GM12878 (cell line): ENCODE results near the gene GABRR3. TPM values are rescaled to one million over a fixed set of nuclear protein-coding genes. Genes with fewer than 3 reads are reported as not detected.
A peak's percentile ranks its signal among the peaks of the same experiment; 100 is the strongest.

Experiments
- ATAC-seq: fragments of 200-7000 bp; cut with Tn5 transposase; 3 replicates; pipeline ENCODE4 v1.9.1; 2020; ENCODE audit warnings: mild to moderate bottlenecking, moderate library complexity
- BruUV-seq: library from RNA; stranded (reverse); fragments of 400-500 nt; replicated peaks from 2 replicates; lab custom pipeline; 2021; lab: Mats Ljungman, UMichigan
- CTCF ChIA-PET: fragments of 300-600 bp; sonication (Branson Sonifier 250); formaldehyde crosslinking; extraction: SDS; loops from one replicate; lab custom pipeline; 2021; ENCODE audit warnings: inconsistent platforms; lab: Yijun Ruan, JAX
- POLR2A ChIA-PET: fragments of 350-600 bp; formaldehyde crosslinking; extraction: SDS; loops from one replicate; lab custom pipeline; 2021; ENCODE audit warnings: inconsistent platforms; lab: Charles Lee
- RAD21 ChIA-PET: fragments of 300-600 bp; sonication (Branson Sonifier 250); formaldehyde crosslinking; loops from one replicate; lab custom pipeline; 2023; ENCODE audit warnings: antibody characterized with exemption; ENCODE audit not compliant: unreplicated experiment; lab: Charles Lee
- SMC1A ChIA-PET: fragments of 300-600 bp; sonication (Branson Sonifier 250); formaldehyde crosslinking; loops from one replicate; lab custom pipeline; 2023; ENCODE audit not compliant: unreplicated experiment, uncharacterized antibody; lab: Charles Lee
- DNase-seq: peaks from one replicate; pipeline ENCODE4 v3.0.0-alpha.2; 2011; ENCODE audit warnings: low read depth, low spot score
- FAIRE-seq: peaks from 3 replicates; lab custom pipeline; 2011; peaks lifted over from hg19 to GRCh38; lab: Jason Lieb, UNC
- H2AFZ ChIP-seq: 2 replicates; pipeline ENCODE4 v1.6.0; 2011; ENCODE audit warnings: low read depth, low read length, control low read depth; ENCODE audit not compliant: control insufficient read depth
- H3K27ac ChIP-seq: 2 replicates; pipeline ENCODE4 v1.5.1; 2011; ENCODE audit warnings: control low read depth; ENCODE audit not compliant: control insufficient read depth, insufficient read depth
- H3K27me3 ChIP-seq, 2 experiments: replicated peaks in 1 of 2; 2 replicates each; pipeline versions ENCODE4 v1.6.0 to v1.6.1; 2011; ENCODE audit warnings: low read length in 1 of 2; ENCODE audit not compliant: control insufficient read depth in 2 of 2, insufficient read depth in 2 of 2
- H3K36me3 ChIP-seq, 2 experiments: 2 replicates each; pipeline ENCODE4 v1.5.1; 2011; ENCODE audit warnings: low read length in 1 of 2; ENCODE audit not compliant: control insufficient read depth in 2 of 2, insufficient read depth in 2 of 2
- H3K4me1 ChIP-seq: 2 replicates; pipeline ENCODE4 v1.6.1; 2011; ENCODE audit warnings: mild to moderate bottlenecking, low read length, moderate library complexity, mixed read lengths; ENCODE audit not compliant: control insufficient read depth, insufficient read depth
- H3K4me2 ChIP-seq: 2 replicates; pipeline ENCODE4 v1.6.0; 2011; ENCODE audit warnings: control low read depth; ENCODE audit not compliant: control insufficient read depth, insufficient read depth
- H3K4me3 ChIP-seq: fragments of 200-600 bp; sonication (generic); 2 replicates; pipeline ENCODE4 v1.5.1; 2016
- H3K79me2 ChIP-seq: 2 replicates; pipeline ENCODE4 v1.6.0; 2011; ENCODE audit warnings: low read length; ENCODE audit not compliant: control insufficient read depth, insufficient read depth
- H3K9ac ChIP-seq: 2 replicates; pipeline ENCODE4 v1.8.0; 2011; ENCODE audit warnings: low read length, control low read depth, mixed read lengths; ENCODE audit not compliant: control insufficient read depth, insufficient read depth
- H3K9me3 ChIP-seq: replicated peaks from 3 replicates; pipeline ENCODE4 v1.5.1; 2011; ENCODE audit warnings: mild to moderate bottlenecking, low read length; ENCODE audit not compliant: control insufficient read depth, insufficient read depth
- H4K20me1 ChIP-seq: 2 replicates; pipeline ENCODE4 v1.6.0; 2011; ENCODE audit not compliant: control insufficient read depth, insufficient read depth
- CBX5 ChIP-seq: sonication (generic); IDR thresholded peaks from 2 replicates; pipeline ENCODE4 v1.6.1; 2016; ENCODE audit warnings: low read depth, moderate library complexity, mild to moderate bottlenecking, inconsistent platforms
- E4F1 ChIP-seq: fragments of 450-650 bp; IDR thresholded peaks from 2 replicates; pipeline ENCODE4 v1.6.1; 2018; ENCODE audit warnings: borderline replicate concordance, mild to moderate bottlenecking; ENCODE audit not compliant: partially characterized antibody
- IKZF2 ChIP-seq, 2 experiments: fragments of 450-650 bp; IDR thresholded peaks; 2 replicates each; pipeline ENCODE4 v1.6.1; 2017; ENCODE audit warnings: mild to moderate bottlenecking in 2 of 2, moderate library complexity in 2 of 2
- IRF4 ChIP-seq: IDR thresholded peaks from 2 replicates; pipeline ENCODE4 v1.6.1; 2011; ENCODE audit warnings: low read depth, low read length
- KLF5 ChIP-seq: fragments of 450-650 bp; IDR thresholded peaks from 2 replicates; pipeline ENCODE4 v1.6.1; 2014; ENCODE audit warnings: mild to moderate bottlenecking; ENCODE audit not compliant: partially characterized antibody
- NBN ChIP-seq: fragments of 450-650 bp; IDR thresholded peaks from 2 replicates; pipeline ENCODE4 v1.6.1; 2016
- PML ChIP-seq: IDR thresholded peaks from 2 replicates; pipeline ENCODE4 v1.6.1; 2012; ENCODE audit warnings: low read length, inconsistent platforms
- POLR2A ChIP-seq: IDR thresholded peaks from 2 replicates; pipeline ENCODE4 v1.6.1; 2011; ENCODE audit warnings: low read depth, mild to moderate bottlenecking, low read length
- RAD51 ChIP-seq: fragments of 450-650 bp; IDR thresholded peaks from 2 replicates; pipeline ENCODE4 v1.6.1; 2016; ENCODE audit warnings: moderate library complexity, mild to moderate bottlenecking, inconsistent platforms
- SIN3A ChIP-seq: IDR thresholded peaks from 2 replicates; pipeline ENCODE4 v1.6.1; 2012; ENCODE audit warnings: low read depth, low read length, improper control_type of control experiment
- SP1 ChIP-seq: IDR thresholded peaks from one replicate; pipeline ENCODE4 v1.6.1; 2011; ENCODE audit warnings: low read depth, low read length
- YY1 ChIP-seq: IDR thresholded peaks from 2 replicates; pipeline ENCODE4 v1.6.1; 2011; ENCODE audit warnings: low read depth, mild to moderate bottlenecking, low read length
- ZNF207 ChIP-seq: fragments of 450-650 bp; IDR thresholded peaks from 2 replicates; pipeline ENCODE4 v1.6.1; 2014; ENCODE audit warnings: antibody characterized with exemption, mild to moderate bottlenecking, borderline replicate concordance
- ZNF217 ChIP-seq: fragments of 450-650 bp; IDR thresholded peaks from 2 replicates; pipeline ENCODE4 v1.6.1; 2017; ENCODE audit warnings: antibody characterized with exemption, mild to moderate bottlenecking
- ZNF384 ChIP-seq: IDR thresholded peaks from 2 replicates; pipeline ENCODE4 v1.6.1; 2012; ENCODE audit warnings: low read depth, mild to moderate bottlenecking, low read length, improper control_type of control experiment, borderline replicate concordance
- WGBS: methylation state at CpG from one replicate; pipeline ENCODE4 v1.1.6; 2016; ENCODE audit warnings: low lambda C conversion rate; ENCODE audit not compliant: insufficient replicate concordance, insufficient coverage; ENCODE audit errors: missing lambda C conversion rate; 5-methylcytosine and 5-hydroxymethylcytosine counted together
- in situ Hi-C: fragments of 300-500 bp; cut with MboI; formaldehyde crosslinking; loops from 9 replicates; pipeline ENCODE4 v1.14.3; 2018; ENCODE audit warnings: mixed read lengths
- intact Hi-C: fragments of 100-400 bp; cut with micrococcal nuclease; formaldehyde crosslinking; loops from one replicate; pipeline ENCODE4 v1.14.2; 2022; ENCODE audit not compliant: unreplicated experiment
- polyA plus RNA-seq, 11 experiments: library from polyadenylated mRNA; depleted of rRNA in 4 of 11; unstranded in 6 of 11; stranded (reverse) in 5 of 11; fragments of >200 nt; fragmentation: Nextera tagmentation in 4 of 11; fragmentation: Illumina TruSeq in 1 of 11; extraction: Ambion mirVana in 4 of 11; extraction: Trizol in 1 of 11; gene quantifications; 1 replicate in 1 of 11; 2 replicates in 10 of 11; pipeline versions ENCODE4 v1.2.1 to v1.2.3, GENCODE V29; 2011 to 2016; ENCODE audit warnings: inconsistent platforms in 2 of 11, missing spikeins in 2 of 11, low read depth in 1 of 11
- total RNA-seq, 4 experiments: library from RNA; depleted of rRNA in 3 of 4; stranded (reverse); fragments of >200 nt in 3 of 4; fragmentation: Illumina TruSeq in 1 of 4; extraction: Trizol in 1 of 4; gene quantifications; 2 replicates each; pipeline versions ENCODE4 v1.2.1 to v1.2.3, GENCODE V29; 2013 to 2021
- TF ChIP-seq, protein P1 (sequence below): IDR thresholded peaks from 2 replicates; pipeline ENCODE4 v1.6.1; 2012; ENCODE audit warnings: low read length, inconsistent platforms

Gene GABRR3
- total and polyA plus RNA-seq, 10 of the 15 experiments (the other 5 are each of a cell fraction or from before 2014, with no cell fraction given): not detected

DNA sequence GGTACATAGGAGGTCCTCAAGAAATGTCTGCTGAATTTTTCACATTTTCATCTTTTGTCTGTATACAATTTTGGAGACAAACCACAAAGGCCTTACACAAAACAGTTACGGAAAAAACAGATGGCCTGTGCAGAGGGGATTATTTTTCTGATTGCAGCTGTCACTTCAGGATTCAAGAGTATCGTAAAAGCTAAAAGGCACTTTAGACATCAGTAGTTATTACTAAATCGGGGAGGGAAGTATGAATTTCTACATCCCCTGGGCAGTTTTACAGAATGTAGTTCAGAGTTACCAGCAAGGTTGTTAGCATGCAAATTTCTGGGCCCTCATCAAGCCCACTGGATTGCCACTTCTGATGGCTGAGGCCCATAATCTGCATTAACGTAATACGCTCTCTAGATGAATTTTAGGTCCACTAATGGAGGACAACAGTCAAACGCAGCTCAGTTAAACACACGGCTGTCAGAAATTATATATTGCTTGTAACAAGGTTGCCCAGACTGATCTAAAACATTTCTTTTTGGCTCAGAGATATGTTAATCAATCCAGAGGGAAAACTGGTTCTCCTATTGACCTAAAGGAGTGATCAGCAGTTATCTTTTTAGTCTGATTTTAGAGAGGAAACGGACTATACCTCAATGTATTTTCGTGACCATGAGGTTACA lies 64.0 kb downstream of the GABRR3 start:
- peak overlapping the region; percentile 86 for H3K9ac ChIP-seq
- intact Hi-C loops: loop anchor here (5.0 kb wide), 1 partner anchor 51 kb away; no protein-coding TSS in a partner anchor
- no TSS peak for BruUV-seq
- SMC1A ChIA-PET: interaction anchor here (0.6 to 1.6 kb wide), 4 partner anchors 13 to 252 kb away, joined by 3 to 4 read pairs (median 3); no protein-coding TSS in a partner anchor
- no peaks in the 10 kb centered on the region for H4K20me1 ChIP-seq
- H3K4me3 ChIP-seq: peak overlapping the region; percentile 74
- peak overlapping the region; percentile 94 for H2AFZ ChIP-seq
- 2% methylated on average over 9 of the region's 9 CpGs for WGBS
- TF ChIP-seq IRF4 (no peak), NBN (no peak), ZNF384 (no peak), KLF5 (no peak), E4F1 (no peak), SIN3A (no peak), ZNF217 (no peak), YY1 (peak; percentile 19; the same call in 1 of the 2 replicates), CBX5 (0 out of 2 replicates have a peak, but pooled peaks have one; percentile 27), SP1 (no peak), POLR2A (no peak), RAD51 (no peak), PML (peak; percentile 12; the same call in 1 of the 2 replicates), IKZF2 (IDR thresholded peaks at IDR 0.05) (no peak), ZNF207 (no peak)
- TF ChIP-seq, protein P1, sequence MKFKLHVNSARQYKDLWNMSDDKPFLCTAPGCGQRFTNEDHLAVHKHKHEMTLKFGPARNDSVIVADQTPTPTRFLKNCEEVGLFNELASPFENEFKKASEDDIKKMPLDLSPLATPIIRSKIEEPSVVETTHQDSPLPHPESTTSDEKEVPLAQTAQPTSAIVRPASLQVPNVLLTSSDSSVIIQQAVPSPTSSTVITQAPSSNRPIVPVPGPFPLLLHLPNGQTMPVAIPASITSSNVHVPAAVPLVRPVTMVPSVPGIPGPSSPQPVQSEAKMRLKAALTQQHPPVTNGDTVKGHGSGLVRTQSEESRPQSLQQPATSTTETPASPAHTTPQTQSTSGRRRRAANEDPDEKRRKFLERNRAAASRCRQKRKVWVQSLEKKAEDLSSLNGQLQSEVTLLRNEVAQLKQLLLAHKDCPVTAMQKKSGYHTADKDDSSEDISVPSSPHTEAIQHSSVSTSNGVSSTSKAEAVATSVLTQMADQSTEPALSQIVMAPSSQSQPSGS: 0 out of 2 replicates have a peak, but pooled peaks have one; percentile 39
- peak overlapping the region; percentile 94 for H3K4me2 ChIP-seq
- peaks cover 42% of the 10 kb centered on the region for H3K79me2 ChIP-seq
- H3K36me3 ChIP-seq: peaks cover 0 to 5% of the 10 kb centered on the region in 2 experiments; a peak in 1 of 4 replicates
- FAIRE-seq (no peak), DNase-seq (no peak), ATAC-seq (peak; percentile 6)
- in situ Hi-C loops: no loop called here
- H3K27me3 ChIP-seq: no peaks in the 10 kb centered on the region
- H3K9me3 ChIP-seq: no peaks in the 10 kb centered on the region
- peak overlapping the region; percentile 59 for H3K27ac ChIP-seq
- RAD21 ChIA-PET: interaction anchor here (0.9 to 1.0 kb wide), 2 partner anchors 11 to 56 kb away, joined by 3 to 4 read pairs; no protein-coding TSS in a partner anchor
- POLR2A ChIA-PET: interaction anchor here (0.8 to 1.6 kb wide), 2 partner anchors 10 to 22 kb away, joined by 3 read pairs; no protein-coding TSS in a partner anchor
- 0 out of 2 replicates have a peak, but pooled peaks cover 3% of the 10 kb centered on the region for H3K4me1 ChIP-seq
- CTCF ChIA-PET: interaction anchor here (0.8 to 1.5 kb wide), 7 partner anchors 18 to 187 kb away, joined by 3 to 4 read pairs (median 3); no protein-coding TSS in a partner anchor
